Activated CD8-positive, alpha-beta memory T cell treated with anti-CD3 and anti-CD28 coated beads, Interleukin-2, amount 50 U/mL, for 1 hour (primary cell): ENCODE results near the gene CHM.

Experiments used
- DNase-seq: peaks from one replicate; pipeline ENCODE4 v3.0.0-alpha.2; 2020; ENCODE audit errors: extremely low read depth

The CHM gene

DNA sequence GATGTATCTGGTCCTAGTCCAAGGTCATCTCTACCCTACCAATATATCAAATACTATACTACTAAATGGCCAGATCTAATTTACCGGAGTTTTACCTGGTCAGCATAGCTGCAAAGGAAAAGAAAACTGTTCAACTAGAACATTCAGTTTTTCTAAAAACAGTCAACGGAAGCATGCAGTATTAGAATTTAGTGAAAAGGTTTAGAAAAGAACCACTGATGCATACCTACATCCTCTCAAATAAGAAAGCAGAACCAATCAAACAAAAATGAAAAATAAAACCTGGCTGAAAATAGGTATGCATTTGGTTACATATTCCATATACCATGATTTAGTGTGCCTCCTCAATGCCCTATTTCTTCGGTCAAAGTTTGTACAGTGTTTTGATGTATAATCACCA lies 140.0 kb downstream of the CHM start:
- no peak for DNase-seq

DNA sequence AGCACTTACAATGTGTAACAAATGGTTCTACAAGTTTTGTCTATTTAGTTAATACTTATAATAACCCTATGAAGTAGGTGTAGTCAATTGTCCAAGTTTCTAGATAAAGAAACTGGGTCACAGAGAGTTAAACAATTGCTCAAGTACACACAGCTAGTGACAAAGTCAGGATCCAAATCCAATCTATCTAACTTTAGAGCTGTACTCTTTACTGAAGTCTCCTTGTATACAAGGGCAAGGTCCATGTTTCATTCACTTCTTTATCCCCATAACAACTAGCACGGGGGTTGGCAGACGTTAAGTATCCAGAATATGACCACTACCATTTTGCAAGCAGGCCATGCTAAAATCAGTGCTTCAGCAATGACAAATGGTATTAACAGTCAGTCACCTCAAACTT lies 141.0 kb downstream of the CHM start:
- no peak for DNase-seq

DNA sequence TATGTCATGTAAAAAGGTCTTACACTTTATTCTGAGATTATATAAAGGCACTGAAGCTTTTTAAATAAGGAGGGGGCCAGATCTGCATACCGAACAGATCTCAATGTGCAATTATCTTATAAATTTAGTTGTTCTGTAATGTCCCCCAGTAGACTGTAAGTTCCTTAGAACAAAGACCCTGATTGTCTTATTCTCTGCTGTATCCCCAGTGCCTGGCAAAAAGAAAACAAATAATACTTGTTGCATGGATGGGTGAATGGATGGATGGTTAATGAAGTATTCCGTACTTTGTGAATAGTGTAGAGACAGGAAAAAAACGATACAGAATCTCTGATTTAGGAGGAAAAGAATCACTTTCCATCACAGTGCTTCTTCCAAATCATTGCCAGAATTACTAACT lies 141.5 kb downstream of the CHM start:
- no peak for DNase-seq

DNA sequence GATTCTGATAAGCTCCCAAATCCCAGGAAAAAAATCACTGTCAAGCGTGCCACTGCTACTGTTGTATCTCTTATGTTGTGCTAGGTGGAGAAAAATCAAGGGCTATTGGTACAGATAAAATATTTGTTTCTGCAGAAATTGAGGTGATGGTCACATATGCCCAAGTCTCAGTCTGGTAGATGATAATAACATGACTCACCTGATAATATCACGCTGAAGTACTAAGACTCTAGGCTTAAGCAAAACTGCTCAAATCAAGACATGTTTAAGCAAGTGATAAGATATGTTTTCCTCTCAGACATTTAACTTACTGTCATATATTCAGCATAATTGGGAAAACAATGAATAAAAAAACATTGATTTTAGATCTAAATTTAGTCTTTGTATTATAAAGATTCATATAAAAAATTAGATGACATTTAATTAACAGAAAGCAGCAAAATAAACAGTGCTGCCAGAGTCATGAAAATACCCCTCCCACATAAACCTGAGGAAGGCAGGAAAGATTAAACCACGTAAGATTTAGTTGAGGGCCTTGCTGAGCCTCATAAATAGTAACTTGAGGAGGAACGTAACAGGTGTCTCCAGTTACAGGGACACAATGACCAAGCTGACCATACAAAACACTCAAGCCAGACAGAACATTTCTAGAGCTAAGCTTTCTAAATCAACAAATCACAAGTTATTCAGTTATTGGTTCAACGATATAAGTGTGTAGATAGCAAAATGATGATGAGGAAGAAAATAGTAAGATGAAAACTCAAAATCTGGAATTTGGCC lies 143.5 kb downstream of the CHM start:
- no peak for DNase-seq

DNA sequence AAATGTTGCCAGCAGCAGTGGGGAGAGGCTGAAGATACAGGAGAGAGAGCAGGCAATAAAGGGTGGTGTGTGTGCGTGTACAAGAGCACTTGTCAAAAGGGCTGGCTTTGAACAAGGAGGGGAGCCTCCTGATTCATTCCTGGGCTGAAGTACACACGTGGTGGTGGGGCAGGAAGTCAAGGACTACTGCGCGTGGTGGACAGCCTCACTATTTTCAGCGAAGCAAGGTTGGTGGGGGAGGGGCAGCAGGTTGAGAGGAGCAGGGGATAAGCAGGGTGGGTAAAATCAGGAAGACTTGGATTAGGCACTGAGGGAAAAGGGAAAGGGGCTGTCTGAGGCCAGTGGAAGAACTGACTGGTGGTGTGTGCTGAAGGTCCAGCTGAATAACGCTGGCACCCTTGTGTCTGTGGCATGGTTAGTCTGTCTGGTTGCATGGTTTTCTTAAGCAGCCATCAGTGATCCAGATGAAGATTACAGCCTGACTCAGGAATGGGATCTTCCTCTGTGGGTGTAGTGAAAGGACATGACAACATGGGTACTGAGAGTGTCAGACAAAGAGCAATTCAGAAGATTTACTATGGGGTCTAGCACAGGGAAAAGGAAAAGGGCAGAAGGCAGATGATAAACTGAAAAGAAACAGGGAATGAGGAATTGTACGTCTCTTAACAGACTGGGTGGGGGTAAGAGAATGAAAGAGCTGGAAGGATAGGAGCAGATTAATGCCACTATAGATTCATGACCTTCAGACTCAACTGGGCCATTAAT lies 149.8 kb downstream of the CHM start:
- no peak for DNase-seq

DNA sequence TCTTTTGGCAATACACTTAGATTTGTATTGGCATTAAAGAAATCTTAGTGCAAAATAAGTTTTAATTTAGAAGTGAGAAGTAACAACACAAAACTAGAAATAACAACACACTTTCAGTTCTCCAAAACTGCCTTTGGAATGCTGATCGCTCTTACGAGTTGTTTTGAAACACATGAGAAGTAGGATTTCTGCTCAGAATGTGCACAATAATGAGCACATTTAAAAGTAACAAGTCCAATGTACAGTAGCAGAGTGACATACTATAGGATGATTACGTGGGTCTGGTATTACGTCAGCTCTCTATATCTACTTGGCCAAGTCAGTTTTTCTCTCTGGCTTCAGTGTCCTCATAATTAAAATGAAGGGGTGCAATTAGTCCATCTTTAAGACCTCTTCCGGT lies 164.8 kb downstream of the CHM start:
- DNase-seq, result no peak

DNA sequence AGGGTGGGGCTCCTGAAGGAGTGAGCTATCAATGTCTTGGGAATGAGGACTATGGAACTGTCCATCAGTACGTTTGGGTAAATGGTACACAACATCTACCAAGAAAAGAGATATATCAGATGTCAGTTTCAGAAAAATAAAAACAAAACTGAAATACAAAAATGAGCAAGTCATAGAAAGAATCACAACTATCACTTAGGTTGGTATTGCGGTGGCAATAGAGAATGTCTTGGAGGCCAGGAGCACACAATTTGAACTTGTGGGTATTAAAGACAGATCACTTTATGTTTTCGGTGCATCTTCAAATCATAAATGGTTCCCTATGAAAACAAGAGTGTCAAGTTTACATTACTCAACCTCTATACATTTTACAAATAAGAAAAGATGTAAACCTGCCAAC lies 176.8 kb downstream of the CHM start:
- DNase-seq, result no peak

DNA sequence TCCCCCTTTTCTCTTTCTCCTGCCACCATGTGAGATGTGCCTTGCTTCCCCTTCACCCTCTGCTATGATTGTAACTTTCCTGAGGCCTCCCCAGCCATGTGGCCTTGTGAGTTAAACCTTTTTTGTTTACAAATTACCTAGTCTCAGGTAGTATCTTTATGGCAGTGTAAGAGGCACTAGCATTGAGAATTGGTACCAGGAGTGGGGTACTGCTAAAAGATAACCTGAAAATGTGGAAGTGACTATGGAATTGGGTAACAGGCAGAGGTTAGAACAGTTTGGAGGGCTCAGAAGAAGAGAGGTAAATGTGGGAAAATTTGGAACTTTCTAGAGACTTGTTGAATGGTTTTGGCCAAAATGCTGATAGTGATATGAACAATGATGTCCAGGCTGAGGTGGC lies 182.0 kb downstream of the CHM start:
- DNase-seq, result no peak

DNA sequence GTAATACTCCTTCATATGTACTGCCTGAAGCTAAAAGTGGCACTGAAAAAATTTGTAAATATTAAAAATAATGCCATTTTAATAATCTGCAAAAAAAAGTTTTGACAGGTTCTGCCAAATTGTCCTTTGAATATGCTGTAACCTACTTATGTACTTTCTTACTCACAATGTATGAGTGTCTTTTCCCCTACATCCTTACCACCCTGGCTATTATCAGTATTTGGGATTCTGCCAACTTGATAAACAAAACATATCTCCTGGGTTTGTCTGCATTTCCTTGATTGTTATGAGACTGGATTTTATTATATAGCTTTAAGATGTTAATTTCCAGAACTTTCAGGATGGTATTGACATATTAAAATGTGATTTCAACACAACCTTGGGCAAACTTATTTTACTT lies 187.9 kb downstream of the CHM start:
- no peak for DNase-seq

DNA sequence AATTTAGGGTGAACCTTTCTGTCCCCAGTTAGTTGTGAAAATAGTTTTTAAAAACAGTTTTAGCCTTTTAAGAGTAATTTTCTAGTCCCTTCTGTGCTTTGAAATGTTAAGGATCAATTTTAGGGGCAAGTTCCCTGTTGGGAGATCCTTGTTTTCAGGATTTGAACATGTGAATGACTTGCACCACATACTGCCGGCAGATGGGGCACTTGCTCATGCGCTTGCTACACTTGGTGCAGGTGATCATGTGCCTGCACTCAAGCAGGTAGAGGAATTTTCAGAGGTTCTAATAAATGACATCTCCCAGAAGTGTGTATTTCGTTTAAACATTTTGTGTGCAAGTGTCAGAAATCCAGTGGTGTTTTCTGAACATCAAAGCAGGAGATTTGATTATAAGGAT lies 195.9 kb downstream of the CHM start:
- DNase-seq, result no peak

DNA sequence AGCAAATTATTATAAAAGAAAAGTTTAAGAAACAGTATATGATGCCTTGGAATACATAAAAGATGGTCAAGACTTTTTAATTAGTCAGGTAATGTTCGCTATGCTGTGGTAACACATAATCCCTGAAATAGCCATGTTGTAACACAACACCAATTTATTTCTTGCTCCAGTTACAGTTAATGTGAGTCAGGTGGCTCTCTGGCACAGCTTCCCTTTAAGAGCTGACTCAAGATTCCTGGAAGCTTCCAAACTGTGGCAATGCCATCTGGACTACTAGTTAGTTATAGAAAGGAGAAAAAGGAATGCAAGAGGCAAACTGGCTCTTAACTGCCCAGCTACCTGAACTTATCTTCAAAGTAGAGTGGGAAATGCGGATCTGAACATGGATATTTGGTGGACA lies 210.5 kb downstream of the CHM start:
- no peak for DNase-seq

DNA sequence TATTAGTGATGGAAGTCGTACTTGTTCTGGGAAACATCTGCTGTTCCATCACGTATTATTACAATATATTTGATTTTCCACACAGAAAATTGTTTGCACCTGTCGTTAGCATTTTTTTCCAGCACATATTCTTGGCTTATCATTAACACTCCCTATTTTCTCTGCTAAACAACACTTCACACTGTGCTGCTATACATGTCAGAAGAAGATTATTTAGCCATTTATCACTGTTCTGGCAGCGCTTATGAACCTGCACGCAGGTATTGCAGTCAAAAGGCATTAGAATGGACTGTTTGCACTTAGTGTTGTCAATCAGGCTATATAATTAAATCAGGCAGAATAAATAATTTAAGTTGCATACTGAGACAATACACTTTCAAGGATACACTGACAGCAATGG lies 218.6 kb downstream of the CHM start:
- DNase-seq, result no peak

DNA sequence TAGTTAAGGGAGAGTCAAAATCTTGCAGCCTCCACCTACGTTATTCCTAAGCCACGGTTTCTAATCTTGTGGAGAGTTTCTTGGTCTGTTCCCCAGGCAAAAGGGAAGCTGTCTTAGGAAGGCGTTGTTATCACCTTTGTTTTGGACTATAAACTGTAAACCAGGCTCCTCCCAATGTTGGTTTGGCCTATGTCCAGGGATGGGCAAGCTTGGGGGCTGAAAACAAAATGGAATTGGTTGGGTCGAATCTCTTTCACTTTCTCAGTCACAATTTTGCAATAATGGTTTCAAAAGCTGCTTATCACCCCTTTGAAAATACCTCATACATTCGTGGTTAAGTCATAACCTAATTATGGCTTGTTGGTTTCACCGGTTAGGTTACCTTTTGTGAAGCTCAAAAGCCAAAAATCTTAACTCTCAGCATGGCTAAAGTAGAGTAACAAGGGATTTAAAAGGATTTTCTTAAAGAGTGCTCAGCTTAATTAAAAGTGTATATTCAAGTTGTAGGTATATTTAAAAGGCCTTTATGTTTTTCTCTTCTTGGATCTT lies 232.1 kb downstream of the CHM start:
- no peak for DNase-seq
